K562 (cell line): ENCODE results near the gene PLEKHA6. TPM values are rescaled to one million over a fixed set of nuclear protein-coding genes. Genes with fewer than 3 reads are reported as not detected.

Source experiments
- ARNT ChIP-seq, 2 experiments: fragments of 450-650 bp; IDR thresholded peaks; 2 replicates each; pipeline ENCODE4 v1.6.1; 2016; ENCODE audit warnings: mild to moderate bottlenecking in 1 of 2
- CBFA2T2 ChIP-seq: fragments of 450-650 bp; conservative IDR thresholded peaks from 2 replicates; pipeline ENCODE4 v1.6.1; 2017; ENCODE audit warnings: mild to moderate bottlenecking
- CCNT2 ChIP-seq: IDR thresholded peaks from 2 replicates; pipeline ENCODE4 v1.6.1; 2011; ENCODE audit warnings: borderline replicate concordance, low read depth, mild to moderate bottlenecking, moderate library complexity, mixed read lengths, low read length; ENCODE audit not compliant: insufficient read length; ENCODE audit errors: extremely low read depth
- COPS2 ChIP-seq: fragments of 450-650 bp; conservative IDR thresholded peaks from 2 replicates; pipeline ENCODE4 v1.6.1; 2016; ENCODE audit warnings: mild to moderate bottlenecking, moderate library complexity
- CXXC5 ChIP-seq: fragments of 250-450 bp; sonication (Bioruptor Pico); IDR thresholded peaks from 2 replicates; pipeline ENCODE4 v1.8.0; 2022; ENCODE audit warnings: inconsistent platforms, mild to moderate bottlenecking, moderate library complexity
- ESRRB ChIP-seq: fragments of 250-450 bp; sonication (Bioruptor Pico); IDR thresholded peaks from 2 replicates; pipeline ENCODE4 v1.5.0; 2020; ENCODE audit warnings: mild to moderate bottlenecking, moderate library complexity, borderline replicate concordance
- FOS ChIP-seq: IDR thresholded peaks from 3 replicates; pipeline ENCODE4 v1.6.1; 2011; ENCODE audit not compliant: insufficient read length; ENCODE audit errors: extremely low read depth
- FOXA1 ChIP-seq: fragments of 450-650 bp; IDR thresholded peaks from 2 replicates; pipeline ENCODE4 v1.6.1; 2016; ENCODE audit warnings: mild to moderate bottlenecking, borderline replicate concordance
- HDAC2 ChIP-seq: fragments of 450-650 bp; IDR thresholded peaks from 2 replicates; pipeline ENCODE4 v1.6.1; 2016; ENCODE audit warnings: mild to moderate bottlenecking
- HEY1 ChIP-seq: fragments of 250-450 bp; sonication (Bioruptor Pico); IDR thresholded peaks from 2 replicates; pipeline ENCODE4 v1.5.0; 2020; ENCODE audit warnings: mild to moderate bottlenecking, moderate library complexity, borderline replicate concordance
- HOXB6 ChIP-seq: fragments of 250-450 bp; sonication (Bioruptor Pico); IDR thresholded peaks from 2 replicates; pipeline ENCODE4 v1.5.1; 2022; ENCODE audit warnings: mild to moderate bottlenecking, borderline replicate concordance
- IRF2 ChIP-seq: sonication (generic); formaldehyde crosslinking; IDR thresholded peaks from 2 replicates; pipeline ENCODE4 v1.8.1; 2022; ENCODE audit warnings: mild to moderate bottlenecking, missing genetic modification reagents
- KLF16 ChIP-seq: IDR thresholded peaks from 2 replicates; pipeline ENCODE4 v1.6.1; 2016; ENCODE audit warnings: antibody characterized with exemption
- POLR2G ChIP-seq: fragments of 200-400 bp; formaldehyde crosslinking; IDR thresholded peaks from 2 replicates; pipeline ENCODE4 v1.6.1; 2017; ENCODE audit warnings: low read depth, mild to moderate bottlenecking, antibody characterized with exemption, low read length, moderate library complexity
- PPARD ChIP-seq: fragments of 250-450 bp; sonication (Bioruptor Pico); IDR thresholded peaks from 2 replicates; pipeline ENCODE4 v1.8.0; 2022; ENCODE audit warnings: inconsistent platforms, mild to moderate bottlenecking, moderate library complexity
- SMARCA4 ChIP-seq: fragments of 450-650 bp; IDR thresholded peaks from 2 replicates; pipeline ENCODE4 v1.6.1; 2016
- SMARCE1 ChIP-seq: fragments of 450-650 bp; IDR thresholded peaks from 2 replicates; pipeline ENCODE4 v1.7.1; 2016; ENCODE audit warnings: mild to moderate bottlenecking
- SRSF1 ChIP-seq: fragments of 200-400 bp; formaldehyde crosslinking; IDR thresholded peaks from 2 replicates; pipeline ENCODE4 v1.6.1; 2017; ENCODE audit warnings: mild to moderate bottlenecking, low read depth, low read length, moderate library complexity
- STAT5A ChIP-seq: IDR thresholded peaks from 2 replicates; pipeline ENCODE4 v1.6.1; 2012; ENCODE audit warnings: low read length, inconsistent platforms, borderline replicate concordance
- TAL1 ChIP-seq: fragments of 450-650 bp; IDR thresholded peaks from 2 replicates; pipeline ENCODE4 v1.6.1; 2016; ENCODE audit warnings: mild to moderate bottlenecking
- ZEB2 ChIP-seq: fragments of 450-650 bp; IDR thresholded peaks from 2 replicates; pipeline ENCODE4 v1.6.1; 2016
- ZKSCAN8 ChIP-seq: fragments of 200-800 bp; sonication (Bioruptor generic); IDR thresholded peaks from 2 replicates; pipeline ENCODE4 v1.6.1; 2016; ENCODE audit warnings: missing genetic modification characterization, missing compliant biosample characterization
- ZNF282 ChIP-seq: sonication (generic); formaldehyde crosslinking; IDR thresholded peaks from 2 replicates; pipeline ENCODE4 v1.8.1; 2023; ENCODE audit warnings: missing genetic modification reagents
- polyA plus RNA-seq, 8 experiments: library from polyadenylated mRNA; depleted of rRNA in 4 of 8; stranded (reverse) in 5 of 8; unstranded in 3 of 8; fragments of >200 nt; fragmentation: Nextera tagmentation in 2 of 8; fragmentation: Illumina TruSeq in 1 of 8; extraction: Ambion mirVana in 2 of 8; extraction: Trizol in 1 of 8; gene quantifications; 2 replicates each; pipeline versions ENCODE4 v1.2.1 to v1.2.3, GENCODE V29; 2011 to 2014; ENCODE audit warnings: inconsistent platforms in 1 of 8, missing spikeins in 1 of 8
- total RNA-seq, 7 experiments: library from RNA; depleted of rRNA in 6 of 7; stranded (reverse); fragments of >200 nt in 6 of 7; fragmentation: Illumina TruSeq in 2 of 7; extraction: Trizol in 2 of 7; gene quantifications; 2 replicates each; pipeline versions ENCODE4 v1.2.1 to v1.2.3, GENCODE V29; 2011 to 2021; ENCODE audit warnings: low replicate concordance in 1 of 7
- TF ChIP-seq, protein P1 (sequence below): fragments of 200-800 bp; sonication (Bioruptor generic); IDR thresholded peaks from 2 replicates; pipeline ENCODE4 v1.6.1; 2017; ENCODE audit warnings: missing genetic modification characterization, missing compliant biosample characterization
- TF ChIP-seq, protein P2 (sequence below): fragments of 450-650 bp; IDR thresholded peaks from 2 replicates; pipeline ENCODE4 v1.6.1; 2017; ENCODE audit warnings: mild to moderate bottlenecking, moderate library complexity
- TF ChIP-seq, protein P3 (sequence below): sonication (generic); formaldehyde crosslinking; IDR thresholded peaks from 2 replicates; pipeline ENCODE4 v1.8.0; 2022; ENCODE audit warnings: mild to moderate bottlenecking, missing genetic modification reagents
- TF ChIP-seq, protein P4 (sequence below): fragments of 250-450 bp; sonication (Bioruptor Pico); IDR thresholded peaks from 2 replicates; pipeline ENCODE4 v1.4.0; 2020; ENCODE audit warnings: borderline replicate concordance

PLEKHA6 gene
- total and polyA plus RNA-seq, 9 of the 15 experiments (the other 6 are each of a cell fraction or from before 2014, with no cell fraction given): under 0.01 to 0.33 (median 0.01) TPM; not detected in 4

DNA sequence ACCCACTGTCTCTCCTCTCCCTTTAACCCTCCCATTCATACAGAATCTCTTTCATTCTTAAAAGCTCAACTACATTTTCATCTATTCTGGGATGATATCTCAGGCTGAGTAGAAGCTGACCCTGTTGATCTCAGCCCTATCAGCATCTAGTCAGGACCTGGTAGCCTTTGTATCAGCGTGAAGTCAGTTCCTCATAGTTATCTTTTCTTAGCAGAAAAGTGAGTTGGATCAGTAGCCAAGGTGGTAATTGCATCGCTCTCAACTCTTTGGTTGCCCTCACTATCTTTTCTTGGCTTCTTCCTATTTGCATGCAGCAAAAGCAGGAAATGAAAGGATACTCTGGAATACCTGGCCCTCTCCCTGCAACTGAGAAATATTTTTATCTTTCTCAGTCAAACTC, 132.4 kb downstream of the PLEKHA6 start (continued):
- TF ChIP-seq HOXB6 (CRISPR knock-in tag): no peak
- TF ChIP-seq TAL1: peak; percentile 91
- TF ChIP-seq, protein P1, sequence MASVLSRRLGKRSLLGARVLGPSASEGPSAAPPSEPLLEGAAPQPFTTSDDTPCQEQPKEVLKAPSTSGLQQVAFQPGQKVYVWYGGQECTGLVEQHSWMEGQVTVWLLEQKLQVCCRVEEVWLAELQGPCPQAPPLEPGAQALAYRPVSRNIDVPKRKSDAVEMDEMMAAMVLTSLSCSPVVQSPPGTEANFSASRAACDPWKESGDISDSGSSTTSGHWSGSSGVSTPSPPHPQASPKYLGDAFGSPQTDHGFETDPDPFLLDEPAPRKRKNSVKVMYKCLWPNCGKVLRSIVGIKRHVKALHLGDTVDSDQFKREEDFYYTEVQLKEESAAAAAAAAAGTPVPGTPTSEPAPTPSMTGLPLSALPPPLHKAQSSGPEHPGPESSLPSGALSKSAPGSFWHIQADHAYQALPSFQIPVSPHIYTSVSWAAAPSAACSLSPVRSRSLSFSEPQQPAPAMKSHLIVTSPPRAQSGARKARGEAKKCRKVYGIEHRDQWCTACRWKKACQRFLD (CRISPR knock-in tag): peak; percentile 80
- TF ChIP-seq FOXA1: no peak
- peak; percentile 48; the same call in 1 of the 2 replicates for TF ChIP-seq SMARCE1
- TF ChIP-seq PPARD (CRISPR knock-in tag): no peak
- peak; percentile 70; the same call in 1 of the 2 replicates for TF ChIP-seq SMARCA4
- TF ChIP-seq, protein P2, sequence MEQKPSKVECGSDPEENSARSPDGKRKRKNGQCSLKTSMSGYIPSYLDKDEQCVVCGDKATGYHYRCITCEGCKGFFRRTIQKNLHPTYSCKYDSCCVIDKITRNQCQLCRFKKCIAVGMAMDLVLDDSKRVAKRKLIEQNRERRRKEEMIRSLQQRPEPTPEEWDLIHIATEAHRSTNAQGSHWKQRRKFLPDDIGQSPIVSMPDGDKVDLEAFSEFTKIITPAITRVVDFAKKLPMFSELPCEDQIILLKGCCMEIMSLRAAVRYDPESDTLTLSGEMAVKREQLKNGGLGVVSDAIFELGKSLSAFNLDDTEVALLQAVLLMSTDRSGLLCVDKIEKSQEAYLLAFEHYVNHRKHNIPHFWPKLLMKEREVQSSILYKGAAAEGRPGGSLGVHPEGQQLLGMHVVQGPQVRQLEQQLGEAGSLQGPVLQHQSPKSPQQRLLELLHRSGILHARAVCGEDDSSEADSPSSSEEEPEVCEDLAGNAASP: no peak
- TF ChIP-seq STAT5A: peak; percentile 74
- no peak for TF ChIP-seq CCNT2
- 0 out of 2 replicates have a peak, but pooled peaks have one; percentile 49 for TF ChIP-seq HEY1
- TF ChIP-seq HDAC2: no peak
- TF ChIP-seq IRF2 (CRISPR knock-in tag): no peak
- TF ChIP-seq CBFA2T2: peak; percentile 89
- no peak for TF ChIP-seq COPS2
- TF ChIP-seq KLF16: peak; percentile 94
- peak; percentile 82; the same call in 1 of the 2 replicates for TF ChIP-seq ZKSCAN8
- peak; percentile 78 for TF ChIP-seq ZEB2
- no peak for TF ChIP-seq SRSF1
- no peak for TF ChIP-seq FOS
- TF ChIP-seq, protein P3, sequence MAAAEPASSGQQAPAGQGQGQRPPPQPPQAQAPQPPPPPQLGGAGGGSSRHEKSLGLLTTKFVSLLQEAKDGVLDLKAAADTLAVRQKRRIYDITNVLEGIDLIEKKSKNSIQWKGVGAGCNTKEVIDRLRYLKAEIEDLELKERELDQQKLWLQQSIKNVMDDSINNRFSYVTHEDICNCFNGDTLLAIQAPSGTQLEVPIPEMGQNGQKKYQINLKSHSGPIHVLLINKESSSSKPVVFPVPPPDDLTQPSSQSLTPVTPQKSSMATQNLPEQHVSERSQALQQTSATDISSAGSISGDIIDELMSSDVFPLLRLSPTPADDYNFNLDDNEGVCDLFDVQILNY: no peak
- TF ChIP-seq, protein P4, sequence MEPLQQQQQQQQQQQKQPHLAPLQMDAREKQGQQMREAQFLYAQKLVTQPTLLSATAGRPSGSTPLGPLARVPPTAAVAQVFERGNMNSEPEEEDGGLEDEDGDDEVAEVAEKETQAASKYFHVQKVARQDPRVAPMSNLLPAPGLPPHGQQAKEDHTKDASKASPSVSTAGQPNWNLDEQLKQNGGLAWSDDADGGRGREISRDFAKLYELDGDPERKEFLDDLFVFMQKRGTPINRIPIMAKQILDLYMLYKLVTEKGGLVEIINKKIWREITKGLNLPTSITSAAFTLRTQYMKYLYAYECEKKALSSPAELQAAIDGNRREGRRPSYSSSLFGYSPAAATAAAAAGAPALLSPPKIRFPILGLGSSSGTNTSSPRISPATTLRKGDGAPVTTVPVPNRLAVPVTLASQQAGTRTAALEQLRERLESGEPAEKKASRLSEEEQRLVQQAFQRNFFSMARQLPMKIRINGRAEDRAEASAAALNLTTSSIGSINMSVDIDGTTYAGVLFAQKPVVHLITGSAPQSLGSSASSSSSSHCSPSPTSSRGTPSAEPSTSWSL (CRISPR knock-in tag): no peak
- TF ChIP-seq POLR2G: no peak
- TF ChIP-seq CXXC5 (CRISPR knock-in tag): peak; percentile 40; the same call in 1 of the 2 replicates
- 0 out of 4 replicates have a peak, but pooled peaks of 1 of the 2 experiments have one; percentile 36 for TF ChIP-seq ARNT (IDR thresholded peaks at IDR 0.05)
- 0 out of 2 replicates have a peak, but pooled peaks have one; percentile 70 for TF ChIP-seq ESRRB
- TF ChIP-seq ZNF282 (CRISPR knock-in tag): no peak
